ENCODE results near the gene CDH2.

DNA sequence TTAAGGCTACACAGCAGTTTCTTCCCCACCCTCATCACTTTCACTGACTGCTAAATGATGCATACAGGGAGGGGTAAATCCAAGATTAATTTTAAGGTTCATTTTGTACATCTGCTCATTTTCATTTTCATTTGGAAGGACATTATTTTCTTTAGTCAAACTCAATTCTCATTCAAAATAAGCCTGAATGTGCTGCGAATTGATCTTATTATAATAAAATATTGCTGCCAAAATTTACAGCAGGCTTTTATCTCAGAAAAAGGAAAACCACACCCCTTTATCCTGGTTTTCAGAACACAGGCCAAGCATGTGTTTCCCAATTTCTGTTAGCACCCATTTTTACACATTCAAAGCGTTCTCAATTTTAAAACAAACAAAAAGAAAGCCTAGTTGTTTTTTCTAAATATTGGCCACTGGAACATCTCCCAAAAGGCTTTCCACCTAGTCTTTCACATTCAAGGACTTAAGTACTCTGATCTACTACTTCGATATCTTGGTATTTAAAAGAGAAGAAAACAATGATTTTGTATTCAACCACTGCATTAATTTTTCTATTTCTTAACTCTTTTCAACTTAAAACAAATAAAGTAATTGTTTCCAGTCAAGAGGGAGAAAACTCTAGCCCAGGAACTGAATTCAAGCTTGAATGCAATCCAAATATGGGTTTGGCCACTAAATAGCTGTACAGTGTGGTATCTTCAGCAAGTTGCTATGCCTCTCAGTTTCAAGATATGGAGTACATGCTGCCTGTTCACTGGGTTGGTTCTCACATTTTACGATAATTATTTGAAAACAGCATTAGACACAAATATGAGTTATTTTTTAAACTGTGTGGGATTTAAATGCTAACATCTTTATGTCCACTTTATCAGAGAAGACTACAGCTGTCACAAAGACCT is 52.5 kb downstream of the CDH2 start:
- TF ChIP-seq POLR2A (IDR thresholded peaks at IDR 0.05; ENCODE audit: low read depth, low read length) (no peak), TAF1 (IDR thresholded peaks at IDR 0.05; ENCODE audit: low read depth, low read length) (no peak), PAX5 (IDR thresholded peaks at IDR 0.05; ENCODE audit: insufficient read depth, low read length, severe bottlenecking) (no peak), POLR2AphosphoS5 (IDR thresholded peaks at IDR 0.05; ENCODE audit: low read depth, low read length) (no peak), SPI1 (IDR thresholded peaks at IDR 0.05; ENCODE audit: low read depth, low read length) (no peak)

All from GM12891 (cell line).